Measurements from ENCODE around the gene FAM227B.

DNA sequence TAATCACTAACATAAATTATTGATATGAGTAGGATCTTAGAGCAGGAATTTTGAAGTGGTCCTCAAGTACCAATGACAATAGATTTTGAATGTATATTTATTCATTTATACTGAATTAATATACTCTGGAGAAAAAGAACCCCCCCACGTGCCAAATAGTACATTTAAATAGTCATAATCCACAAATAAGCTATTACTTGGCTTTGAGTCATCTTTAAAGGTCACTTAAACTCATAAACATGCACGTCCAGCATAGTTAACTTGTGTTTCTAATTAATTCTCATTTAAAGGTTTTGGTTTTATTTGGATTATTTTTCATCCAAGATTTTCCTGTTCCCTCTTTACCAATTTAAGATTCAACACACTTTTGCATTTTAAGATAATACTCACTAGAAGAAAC, 162.5 kb downstream of the FAM227B start:
- no peak for TF ChIP-seq CTCF (IDR thresholded peaks at IDR 0.05)
- no peak for TF ChIP-seq POLR2A (IDR thresholded peaks at IDR 0.05)

Measured in testis (tissue), 2 donors.